MM.1S (cell line): ENCODE data around the gene SDK1.

Experiments used
- DNase-seq: peaks from one replicate; pipeline ENCODE4 v3.0.0-alpha.2; 2015
- H2AFZ ChIP-seq: fragments of 300-600 bp; sonication (generic); 2 replicates; pipeline ENCODE4 v1.6.0; 2016; ENCODE audit warnings: antibody characterized with exemption, low read length
- H3F3A ChIP-seq: fragments of 300-600 bp; sonication (generic); 2 replicates; pipeline ENCODE4 v1.6.1; 2016; ENCODE audit warnings: mild to moderate bottlenecking, antibody characterized with exemption, low read length, moderate library complexity, mixed read lengths; ENCODE audit not compliant: insufficient read depth
- H3K27ac ChIP-seq: fragments of 300-600 bp; sonication (generic); 2 replicates; pipeline ENCODE4 v1.5.1; 2016; ENCODE audit warnings: mild to moderate bottlenecking, low read length
- H3K27me3 ChIP-seq: fragments of 300-600 bp; sonication (generic); replicated peaks from 2 replicates; pipeline ENCODE4 v1.6.0; 2016; ENCODE audit warnings: low read length; ENCODE audit not compliant: insufficient read depth
- H3K36me3 ChIP-seq: fragments of 300-600 bp; sonication (generic); replicated peaks from 2 replicates; pipeline ENCODE4 v1.6.1; 2016; ENCODE audit warnings: mild to moderate bottlenecking, low read length, mixed read lengths; ENCODE audit not compliant: insufficient read depth
- H3K4me1 ChIP-seq: fragments of 300-600 bp; sonication (generic); 2 replicates; pipeline ENCODE4 v1.6.1; 2016; ENCODE audit warnings: low read length, mixed read lengths
- H3K4me2 ChIP-seq: fragments of 300-600 bp; sonication (generic); 2 replicates; pipeline ENCODE4 v1.6.0; 2016; ENCODE audit warnings: low read depth, low read length
- H3K4me3 ChIP-seq: fragments of 300-600 bp; sonication (generic); 2 replicates; pipeline ENCODE4 v1.5.1; 2016; ENCODE audit warnings: low read length, mixed read lengths
- H3K79me2 ChIP-seq: fragments of 300-600 bp; sonication (generic); 2 replicates; pipeline ENCODE4 v1.6.1; 2016; ENCODE audit warnings: mixed run types, low read length, mixed read lengths
- H3K9ac ChIP-seq: fragments of 300-600 bp; sonication (generic); 2 replicates; pipeline ENCODE4 v1.6.1; 2016; ENCODE audit warnings: low read length, mixed read lengths
- H3K9me2 ChIP-seq: fragments of 300-600 bp; sonication (generic); replicated peaks from 2 replicates; pipeline ENCODE4 v1.6.1; 2016; ENCODE audit warnings: mild to moderate bottlenecking, low read length, mixed read lengths; ENCODE audit not compliant: insufficient read depth
- H3K9me3 ChIP-seq: fragments of 300-600 bp; sonication (generic); replicated peaks from 2 replicates; pipeline ENCODE4 v1.6.1; 2016; ENCODE audit warnings: mild to moderate bottlenecking, low read length, mixed read lengths; ENCODE audit not compliant: insufficient read depth
- H4K20me1 ChIP-seq: fragments of 300-600 bp; sonication (generic); 2 replicates; pipeline ENCODE4 v1.6.1; 2016; ENCODE audit warnings: mild to moderate bottlenecking, low read length, moderate library complexity, mixed read lengths; ENCODE audit not compliant: insufficient read depth
- CTCF ChIP-seq: fragments of 300-600 bp; sonication (generic); IDR thresholded peaks from 2 replicates; pipeline ENCODE4 v1.5.1; 2016; ENCODE audit warnings: antibody characterized with exemption, low read length, mixed read lengths
- EZH2 ChIP-seq: fragments of 300-600 bp; sonication (generic); optimal IDR thresholded peaks from 2 replicates; pipeline ENCODE3; 2017; ENCODE audit warnings: low read depth, mild to moderate bottlenecking, antibody characterized with exemption, low read length, mixed read lengths
- EZH2phosphoT487 ChIP-seq: fragments of 300-600 bp; sonication (generic); IDR thresholded peaks from 2 replicates; pipeline ENCODE4 v1.6.1; 2018; ENCODE audit warnings: antibody characterized with exemption, low read length

Gene SDK1

DNA sequence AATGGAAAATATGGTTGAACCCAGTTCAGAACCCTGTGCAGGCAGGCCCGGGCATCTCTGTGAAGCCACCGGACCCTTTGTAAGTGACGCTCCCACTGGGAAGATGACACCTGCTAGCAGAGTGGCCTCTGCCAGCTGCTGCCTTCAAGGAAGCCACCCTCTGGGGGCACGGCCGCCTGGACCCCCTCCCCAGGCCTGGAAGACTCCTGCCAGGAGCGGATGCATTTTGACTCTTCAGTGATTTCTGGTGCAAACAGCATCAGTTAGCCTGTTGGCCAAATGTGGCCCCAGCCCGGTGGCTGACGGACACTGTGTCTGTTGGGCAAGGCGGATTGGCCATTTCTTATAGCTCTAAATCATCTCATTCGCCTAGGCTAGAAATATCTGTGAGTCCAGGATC lies 867.0 kb downstream of the SDK1 start:
- Histone ChIP-seq H4K20me1 (no peaks in the 10 kb centered on the region), H3K9ac (no peak overlapping the region), H3F3A (no peaks in the 10 kb centered on the region), H3K4me3 (no peak overlapping the region), H3K79me2 (no peaks in the 10 kb centered on the region), H3K27me3 (no peaks in the 10 kb centered on the region), H2AFZ (no peak overlapping the region), H3K4me1 (no peaks in the 10 kb centered on the region), H3K27ac (no peak overlapping the region), H3K9me3 (no peaks in the 10 kb centered on the region), H3K4me2 (no peak overlapping the region), H3K9me2 (no peaks in the 10 kb centered on the region), H3K36me3 (no peaks in the 10 kb centered on the region)
- TF ChIP-seq CTCF: no peak
- TF ChIP-seq EZH2: no peak
- TF ChIP-seq EZH2phosphoT487: no peak
- no peak for DNase-seq

GRCh38 chr7:4168541-4168940 lies 867.5 kb downstream of the SDK1 start:
- H3K9me3 ChIP-seq: no peaks in the 10 kb centered on the region
- no peaks in the 10 kb centered on the region for H3K36me3 ChIP-seq
- no peaks in the 10 kb centered on the region for H3K27me3 ChIP-seq
- H3K9me2 ChIP-seq: no peaks in the 10 kb centered on the region
- no peak overlapping the region for H3K4me2 ChIP-seq
- DNase-seq: no peak
- no peaks in the 10 kb centered on the region for H4K20me1 ChIP-seq
- H3K27ac ChIP-seq: no peak overlapping the region
- no peak overlapping the region for H3K9ac ChIP-seq
- no peaks in the 10 kb centered on the region for H3K79me2 ChIP-seq
- no peak overlapping the region for H2AFZ ChIP-seq
- H3K4me3 ChIP-seq: no peak overlapping the region
- H3K4me1 ChIP-seq: no peaks in the 10 kb centered on the region
- H3F3A ChIP-seq: no peaks in the 10 kb centered on the region
- TF ChIP-seq EZH2: no peak
- no peak for TF ChIP-seq CTCF
- TF ChIP-seq EZH2phosphoT487: no peak

DNA sequence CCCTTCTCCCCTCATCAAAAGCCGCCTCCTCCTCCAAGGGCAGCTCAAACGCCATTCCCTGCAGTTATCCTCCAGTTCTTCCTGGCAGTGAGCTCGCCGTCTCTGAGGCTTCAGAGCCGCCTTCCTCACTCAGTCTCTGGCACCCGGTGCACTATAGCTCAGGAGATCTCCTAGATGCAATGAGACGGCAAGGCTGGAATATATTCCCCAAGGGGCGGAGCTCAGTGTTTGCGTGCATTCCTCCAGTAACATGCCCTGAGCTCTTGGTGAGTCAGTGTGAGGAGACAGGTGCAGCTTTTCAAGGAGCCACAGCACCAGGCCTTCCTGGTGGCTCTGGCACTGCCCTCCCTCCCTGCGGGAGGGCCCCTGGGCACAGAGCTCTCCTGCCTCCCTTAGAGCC lies 868.4 kb downstream of the SDK1 start:
- Histone ChIP-seq H3K9ac (no peak overlapping the region), H3K36me3 (no peaks in the 10 kb centered on the region), H3K27me3 (no peaks in the 10 kb centered on the region), H3K4me3 (no peak overlapping the region), H3K9me3 (no peaks in the 10 kb centered on the region), H3F3A (no peaks in the 10 kb centered on the region), H2AFZ (no peak overlapping the region), H3K27ac (no peak overlapping the region), H3K9me2 (no peaks in the 10 kb centered on the region), H3K4me2 (no peak overlapping the region), H4K20me1 (no peaks in the 10 kb centered on the region), H3K79me2 (no peaks in the 10 kb centered on the region), H3K4me1 (no peaks in the 10 kb centered on the region)
- DNase-seq: no peak
- TF ChIP-seq EZH2 (no peak), EZH2phosphoT487 (no peak), CTCF (no peak)
